Medulla oblongata (tissue), 1 donor: Measurements from ENCODE around the gene BEND5.
A peak's percentile ranks its signal among the peaks of the same experiment; 100 is the strongest.

ENCODE experiments used
- DNase-seq: peaks from one replicate; pipeline ENCODE4 v3.0.0-alpha.2; 2015; ENCODE audit errors: extremely low spot score

The BEND5 gene

DNA sequence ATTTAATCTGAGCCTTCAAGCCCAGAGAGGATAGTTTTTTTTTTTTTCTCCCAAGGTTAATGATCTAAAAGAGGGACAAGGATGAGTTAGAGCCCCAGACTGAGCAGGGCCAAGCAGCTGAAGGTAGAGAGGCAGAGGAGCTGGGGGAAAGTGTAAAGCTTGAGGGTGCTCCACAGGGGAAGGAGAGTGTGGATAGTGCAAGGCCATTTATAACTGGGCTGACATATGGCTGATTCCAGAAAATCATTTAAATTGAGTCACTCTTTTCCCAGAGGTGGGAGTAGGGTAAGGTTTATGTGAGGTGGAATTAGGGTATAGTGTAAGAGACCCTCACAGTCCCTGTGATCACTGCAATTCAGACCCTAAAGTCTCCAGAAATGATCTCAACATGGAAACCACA is 55.8 kb downstream of the BEND5 start:
- no peak for DNase-seq

GRCh38 chr1:48718705-48719104 is 58.0 kb downstream of the BEND5 start:
- no peak for DNase-seq

DNA sequence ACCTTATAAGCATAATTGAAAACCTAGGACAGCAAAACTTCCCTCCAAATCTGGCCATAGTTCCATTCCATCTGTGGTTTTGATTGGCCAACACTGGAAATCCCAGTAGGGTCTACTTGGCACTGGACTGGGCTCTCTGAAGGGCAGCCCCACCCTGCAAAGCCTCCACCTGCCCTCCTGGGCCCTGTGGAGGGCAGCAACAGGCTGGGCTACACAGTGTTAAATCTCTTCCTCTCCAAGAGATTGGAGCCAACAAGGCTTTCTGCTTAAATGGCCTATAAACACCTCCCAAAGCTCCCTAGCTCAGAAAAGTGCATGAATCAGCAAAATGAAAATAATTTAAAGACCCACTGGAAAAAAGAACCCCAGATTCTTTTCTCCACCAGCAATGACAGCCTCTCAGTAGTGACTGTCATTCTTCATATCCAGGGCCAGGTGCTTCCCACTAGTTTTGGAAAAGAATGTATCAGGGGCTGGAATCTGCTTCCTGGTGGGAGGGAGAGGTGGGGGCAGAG is 58.5 kb downstream of the BEND5 start:
- no peak for DNase-seq

DNA sequence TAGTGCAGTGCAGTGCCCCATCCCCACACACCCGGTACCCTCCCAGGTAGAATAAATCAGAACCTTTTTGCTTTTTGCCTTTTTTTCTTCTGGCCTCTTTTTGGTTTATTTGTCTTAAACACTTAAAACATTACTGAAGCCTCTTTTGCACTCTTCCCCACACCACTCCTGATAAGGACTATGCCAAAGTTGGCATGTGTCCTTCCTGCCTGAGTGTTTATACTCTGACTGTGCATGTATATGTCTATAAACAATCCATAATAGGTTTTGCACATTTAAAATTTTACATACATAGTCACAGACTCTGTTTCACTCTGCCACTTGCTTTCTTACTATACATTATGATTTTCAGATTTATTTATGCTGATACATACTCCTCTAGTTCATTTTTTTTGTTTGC is 59.6 kb downstream of the BEND5 start:
- DNase-seq = no peak

DNA sequence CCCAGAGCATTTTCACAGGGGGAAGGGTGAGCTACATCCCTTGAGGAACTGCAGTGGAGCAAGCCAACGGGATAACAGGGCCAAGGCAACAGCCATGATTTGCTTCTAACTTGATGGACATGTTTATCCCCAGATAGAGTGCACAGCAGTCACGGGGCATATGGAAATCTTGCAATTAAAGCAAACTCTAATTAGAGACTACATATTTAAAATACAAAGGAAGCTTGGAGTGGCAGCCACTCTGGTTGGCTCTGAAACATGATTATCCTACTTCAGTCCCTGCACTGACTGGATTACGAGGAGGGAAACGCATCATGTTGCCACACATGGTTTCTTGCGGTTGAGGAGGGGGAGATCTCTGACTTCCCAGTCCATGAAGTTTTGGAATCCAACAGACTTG is 60.8 kb downstream of the BEND5 start:
- no peak for DNase-seq

- no peak for DNase-seq
Observed at GRCh38 chr1:48710915-48711314, 65.8 kb downstream of the BEND5 start.

DNA sequence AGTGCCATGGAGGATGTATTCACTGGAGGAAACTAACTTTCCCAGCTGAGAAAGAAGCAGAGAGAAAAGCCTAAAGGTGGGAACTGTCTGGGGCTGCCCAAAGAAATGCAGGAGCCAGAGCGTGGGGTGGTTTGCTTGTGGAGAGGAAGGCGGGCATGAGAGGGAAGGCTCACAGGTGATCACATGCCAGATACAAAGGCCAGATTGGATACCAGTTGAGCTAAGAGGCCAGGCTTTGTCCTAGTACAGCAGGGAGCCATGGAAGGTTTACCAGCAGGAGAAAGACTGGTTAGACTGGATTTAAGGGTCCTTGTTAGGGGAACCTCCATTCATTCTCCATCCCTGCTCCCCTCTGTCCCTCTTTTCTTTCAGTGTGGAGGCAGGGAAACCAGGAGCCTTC is 66.4 kb downstream of the BEND5 start:
- no peak for DNase-seq

DNA sequence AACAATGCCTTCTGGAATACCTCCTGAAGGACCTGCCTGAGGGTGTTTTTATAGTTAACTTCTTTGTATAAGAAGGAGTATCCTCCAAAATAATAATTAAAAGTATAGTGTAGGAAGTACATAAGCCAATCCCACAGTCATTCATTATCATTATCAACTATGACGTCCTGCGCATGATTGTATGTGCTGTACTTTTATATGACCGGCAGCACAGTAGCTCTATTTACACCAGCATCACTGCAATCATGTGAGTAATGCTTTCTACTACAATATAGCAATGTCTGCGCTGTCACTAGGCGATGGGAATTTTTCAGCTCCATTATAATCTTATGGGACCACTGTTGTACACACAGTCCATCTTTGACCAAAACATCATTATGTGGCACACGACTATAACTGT is 72.0 kb downstream of the BEND5 start:
- DNase-seq = no peak

- DNase-seq = no peak
Observed at GRCh38 chr1:48701445-48701844, 75.2 kb downstream of the BEND5 start.

- DNase-seq = peak; percentile 66
Observed at GRCh38 chr1:48697066-48697707, 79.5 kb downstream of the BEND5 start.

- DNase-seq = no peak
Observed at GRCh38 chr1:48695161-48695560, 81.5 kb downstream of the BEND5 start.

GRCh38 chr1:48693674-48694320 is 82.9 kb downstream of the BEND5 start:
- no peak for DNase-seq

DNA sequence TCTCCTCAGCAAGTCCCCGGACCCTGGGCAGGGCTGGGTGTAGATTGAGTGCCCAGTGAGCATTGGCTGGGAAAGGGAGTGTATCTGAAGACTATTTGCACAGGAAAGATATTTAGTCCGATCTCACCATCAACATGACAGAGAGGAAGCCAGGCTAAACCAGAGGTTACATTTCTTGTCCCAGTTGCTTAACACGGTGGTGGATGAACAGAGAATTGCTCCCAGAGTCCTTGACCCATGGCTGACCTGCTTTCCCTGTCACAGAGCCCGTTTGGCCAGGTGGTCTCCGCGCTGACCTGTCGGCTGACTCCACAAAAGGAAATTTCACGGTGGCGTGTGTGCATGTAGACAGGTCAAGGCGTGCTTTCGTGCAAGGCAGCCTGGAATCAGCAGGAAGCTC is 83.5 kb downstream of the BEND5 start:
- no peak for DNase-seq

DNA sequence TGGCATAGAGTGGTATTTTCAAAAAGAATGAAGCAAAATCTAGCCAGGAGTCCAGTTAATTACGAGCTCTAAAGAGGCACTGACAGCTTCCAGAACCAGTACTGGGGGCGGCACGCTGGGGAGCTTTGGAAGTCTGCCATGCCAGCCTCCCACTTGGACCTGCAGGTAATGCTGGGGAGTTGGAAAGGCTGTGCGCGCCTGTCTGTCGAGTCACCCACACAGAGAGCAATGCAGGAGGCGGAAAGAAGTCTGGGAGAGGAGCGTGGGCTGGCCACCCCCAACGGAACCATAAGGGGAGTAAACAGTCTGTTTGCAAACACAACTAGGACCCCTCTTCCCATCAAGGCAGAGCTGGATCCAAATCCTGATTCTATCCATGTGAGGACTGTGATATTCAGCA is 84.5 kb downstream of the BEND5 start:
- no peak for DNase-seq

GRCh38 chr1:48691429-48692001 is 85.2 kb downstream of the BEND5 start:
- DNase-seq = no peak

DNA sequence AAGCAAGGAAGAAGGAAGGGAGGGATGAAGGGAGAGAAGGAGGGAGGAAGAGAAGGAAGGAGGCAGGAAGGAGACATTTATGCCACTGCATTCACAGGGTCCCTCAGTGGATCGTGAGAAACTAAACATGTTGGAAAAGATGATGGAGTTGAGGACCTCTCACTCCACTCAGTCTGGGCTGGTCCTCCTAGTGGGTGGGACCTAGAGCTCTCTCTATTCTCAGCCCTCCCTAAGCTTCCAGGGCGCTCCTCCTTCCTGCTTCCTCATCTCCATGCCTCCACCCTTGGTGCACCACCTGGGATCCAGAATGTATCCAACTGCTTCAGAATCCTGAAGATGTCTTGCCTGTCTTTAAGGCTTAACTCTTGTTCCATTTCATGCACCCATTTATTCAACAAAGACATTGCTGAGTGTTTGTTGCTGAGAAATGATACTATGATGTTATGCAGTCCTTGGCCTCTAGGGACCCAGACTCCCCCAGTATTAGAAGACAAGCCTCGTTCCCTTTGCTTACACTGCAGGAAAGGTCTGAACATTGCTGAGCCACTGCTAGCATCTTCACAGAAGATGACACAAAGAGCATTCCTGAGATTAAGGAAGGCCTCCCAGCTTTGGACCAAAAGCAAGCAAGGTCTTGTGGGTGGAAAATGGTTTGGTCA is 88.5 kb downstream of the BEND5 start:
- DNase-seq = no peak

DNA sequence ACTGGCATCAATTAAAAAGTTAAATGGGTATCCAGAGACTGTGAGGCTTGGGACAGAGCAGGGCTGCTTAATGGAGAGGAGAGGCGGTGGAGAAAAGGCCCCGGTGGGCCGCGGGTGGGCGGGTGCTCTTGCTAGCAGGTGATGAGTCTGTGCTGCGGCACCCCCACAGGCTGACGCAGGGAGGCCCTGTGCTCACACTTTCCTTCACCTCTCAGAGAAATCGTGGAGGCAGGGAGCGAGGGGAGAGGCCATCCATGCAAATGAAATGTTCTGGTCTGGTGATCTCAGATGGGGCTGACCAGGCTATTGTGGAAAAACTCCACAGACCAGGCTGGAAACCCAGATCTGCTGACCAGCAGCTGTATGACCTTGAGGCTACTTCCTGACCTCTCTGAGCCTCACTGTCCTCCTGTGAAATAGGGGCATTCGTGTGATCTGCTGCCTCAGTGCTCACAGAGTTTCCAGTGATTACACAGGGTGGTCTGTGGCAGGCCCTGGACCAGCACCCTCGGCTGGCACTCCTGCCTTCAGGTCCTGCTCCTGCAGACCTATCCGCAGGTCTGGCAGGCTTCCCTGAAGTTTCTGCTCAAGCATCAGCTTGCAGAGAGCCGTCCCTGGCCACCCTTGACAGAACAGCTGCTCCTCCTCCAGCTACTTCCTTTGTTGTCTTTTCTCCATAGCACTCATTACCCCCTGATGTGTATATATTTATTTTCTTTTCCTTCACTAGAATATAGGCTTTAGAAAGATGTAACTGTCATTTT is 89.2 kb downstream of the BEND5 start:
- no peak for DNase-seq

DNA sequence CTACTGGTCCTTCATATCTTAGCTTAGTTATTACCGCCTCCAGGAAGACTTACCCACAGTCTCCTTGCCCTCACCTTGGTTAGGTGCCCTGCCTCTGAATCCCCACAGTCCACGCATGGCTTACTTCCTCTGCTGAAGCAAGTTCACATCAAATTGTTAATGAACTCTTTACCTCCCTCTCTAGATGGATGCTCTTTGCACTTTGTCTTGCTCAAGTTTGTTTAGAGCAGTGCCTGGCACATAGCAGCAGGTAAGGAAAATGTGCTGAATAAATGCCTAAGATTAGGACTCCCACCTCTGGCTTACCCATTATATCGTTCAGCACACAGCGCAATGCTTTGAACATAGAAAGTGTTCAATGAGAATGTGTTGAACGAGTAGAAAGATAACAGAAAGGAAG is 90.5 kb downstream of the BEND5 start:
- no peak for DNase-seq

DNA sequence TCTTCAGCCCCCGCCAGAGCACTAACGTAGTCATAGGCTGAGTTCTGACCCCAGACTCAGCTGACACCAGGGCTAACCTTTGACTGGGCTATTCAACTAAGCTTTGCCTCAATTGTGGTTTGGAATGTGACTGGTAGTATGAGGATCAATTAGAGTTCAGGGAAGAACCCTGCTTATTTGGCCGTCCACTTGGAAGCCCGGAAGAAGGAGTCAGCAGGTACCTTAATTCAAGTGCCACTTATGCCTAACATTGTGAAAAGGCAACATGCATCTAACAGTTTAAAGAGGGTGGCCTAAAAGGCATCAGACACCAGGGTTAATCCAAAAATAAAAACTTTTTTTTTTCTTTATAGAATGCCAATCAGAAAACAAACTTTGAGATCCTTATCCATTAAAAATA is 92.3 kb downstream of the BEND5 start:
- no peak for DNase-seq

GRCh38 chr1:48683839-48684238 is 92.9 kb downstream of the BEND5 start:
- DNase-seq = peak; percentile 14

GRCh38 chr1:48681476-48682305 is 95.0 kb downstream of the BEND5 start:
- no peak for DNase-seq
